ENCODE results near the gene BABAM2.

- TF ChIP-seq CTCF (IDR thresholded peaks at IDR 0.05) (no peak), POLR2A (IDR thresholded peaks at IDR 0.05) (no peak)
Observed at GRCh38 chr2:28346587-28346986, 456.1 kb downstream of the BABAM2 start.

Data from heart left ventricle (tissue), 13 donors.